H9 (cell line): Measurements from ENCODE around the gene SHMT1. TPM values are rescaled to one million over a fixed set of nuclear protein-coding genes. Genes with fewer than 3 reads are reported as not detected.

Source experiments
- DNase-seq: peaks from one replicate; pipeline ENCODE4 v3.0.0-alpha.2; 2017
- H2AFZ ChIP-seq: one replicate; pipeline ENCODE4 v1.6.1; 2013; ENCODE audit warnings: mild to moderate bottlenecking, low read length, control low read depth, moderate library complexity
- H2AK5ac ChIP-seq: 2 replicates; pipeline ENCODE4 v1.6.1; 2013; ENCODE audit warnings: low read length, control low read depth, mixed read lengths; ENCODE audit not compliant: insufficient read length
- H2BK120ac ChIP-seq: one replicate; pipeline ENCODE4 v1.6.1; 2013; ENCODE audit warnings: low read depth, mild to moderate bottlenecking, low read length, control low read depth, inconsistent platforms; ENCODE audit not compliant: poor library complexity, severe bottlenecking
- H2BK12ac ChIP-seq: 2 replicates; pipeline ENCODE4 v1.6.1; 2013; ENCODE audit warnings: low read length, control low read depth, mixed read lengths, low read depth; ENCODE audit not compliant: insufficient read length
- H2BK15ac ChIP-seq: 2 replicates; pipeline ENCODE4 v1.6.1; 2013; ENCODE audit warnings: low read depth, low read length, control low read depth
- H2BK20ac ChIP-seq: one replicate; pipeline ENCODE4 v1.6.1; 2013; ENCODE audit warnings: low read depth, mild to moderate bottlenecking, low read length, control low read depth, inconsistent platforms; ENCODE audit not compliant: poor library complexity, severe bottlenecking
- H2BK5ac ChIP-seq: 2 replicates; pipeline ENCODE4 v1.6.1; 2013; ENCODE audit warnings: low read length, control low read depth, mixed read lengths; ENCODE audit not compliant: insufficient read length
- H3K14ac ChIP-seq: 2 replicates; pipeline ENCODE4 v1.6.1; 2013; ENCODE audit warnings: low read length, control low read depth; ENCODE audit not compliant: insufficient read depth
- H3K18ac ChIP-seq: 2 replicates; pipeline ENCODE4 v1.6.1; 2013; ENCODE audit warnings: low read depth, mild to moderate bottlenecking, mixed read lengths, low read length, control low read depth; ENCODE audit not compliant: insufficient read length
- H3K23ac ChIP-seq: 2 replicates; pipeline ENCODE4 v1.6.1; 2013; ENCODE audit warnings: low read length, control low read depth, mixed read lengths, low read depth; ENCODE audit not compliant: insufficient read length
- H3K23me2 ChIP-seq: 2 replicates; pipeline ENCODE4 v1.6.1; 2013; ENCODE audit warnings: low read depth, mild to moderate bottlenecking, mixed read lengths, low read length, control low read depth; ENCODE audit not compliant: insufficient read length, poor library complexity, severe bottlenecking
- H3K27ac ChIP-seq: 2 replicates; pipeline ENCODE4 v1.5.1; 2013; ENCODE audit warnings: low read length, control low read depth, mixed read lengths, low read depth; ENCODE audit not compliant: insufficient read length
- H3K27me3 ChIP-seq: 2 replicates; pipeline ENCODE4 v1.6.1; 2013; ENCODE audit warnings: low read length, control low read depth, inconsistent platforms; ENCODE audit not compliant: insufficient read depth
- H3K4ac ChIP-seq: 2 replicates; pipeline ENCODE4 v1.6.1; 2013; ENCODE audit warnings: low read depth, mild to moderate bottlenecking, control low read depth, inconsistent platforms, low read length, moderate library complexity
- H3K4me1 ChIP-seq: 2 replicates; pipeline ENCODE4 v1.6.1; 2013; ENCODE audit warnings: low read length, control low read depth, inconsistent platforms; ENCODE audit not compliant: insufficient read depth
- H3K4me2 ChIP-seq: 2 replicates; pipeline ENCODE4 v1.6.1; 2013; ENCODE audit warnings: low read length, control low read depth, mixed read lengths; ENCODE audit not compliant: insufficient read length, insufficient read depth
- H3K56ac ChIP-seq: 2 replicates; pipeline ENCODE4 v1.6.1; 2013; ENCODE audit warnings: low read depth, mild to moderate bottlenecking, mixed read lengths, low read length, control low read depth; ENCODE audit not compliant: insufficient read length
- H3K79me1 ChIP-seq: 2 replicates; pipeline ENCODE4 v1.6.1; 2013; ENCODE audit warnings: low read depth, mild to moderate bottlenecking, moderate library complexity, low read length, control low read depth, inconsistent platforms; ENCODE audit not compliant: insufficient read depth, poor library complexity, severe bottlenecking
- H3K79me2 ChIP-seq: 2 replicates; pipeline ENCODE4 v1.6.1; 2013; ENCODE audit warnings: low read length, control low read depth, inconsistent platforms; ENCODE audit not compliant: insufficient read depth
- H3K9ac ChIP-seq: 2 replicates; pipeline ENCODE4 v1.6.1; 2013; ENCODE audit warnings: low read length, control low read depth, mixed read lengths; ENCODE audit not compliant: insufficient read length; ENCODE audit errors: extremely low read depth
- H3K9me3 ChIP-seq: one replicate; pipeline ENCODE4 v1.6.1; 2013; ENCODE audit warnings: low read depth, low read length, inconsistent platforms; ENCODE audit not compliant: control insufficient read depth
- H3T11ph ChIP-seq: one replicate; pipeline ENCODE4 v1.6.1; 2013; ENCODE audit warnings: mild to moderate bottlenecking, low read length, control low read depth, inconsistent platforms
- H4K20me1 ChIP-seq: one replicate; pipeline ENCODE4 v1.6.1; 2013; ENCODE audit not compliant: control insufficient read depth, insufficient read length, insufficient read depth
- H4K5ac ChIP-seq: 2 replicates; pipeline ENCODE4 v1.6.1; 2013; ENCODE audit warnings: low read depth, mild to moderate bottlenecking, mixed read lengths, low read length, control low read depth; ENCODE audit not compliant: insufficient read length
- H4K8ac ChIP-seq: replicated peaks from 2 replicates; pipeline ENCODE4 v1.6.1; 2013; ENCODE audit warnings: low read length, control low read depth, mixed read lengths, low read depth; ENCODE audit not compliant: insufficient read length
- H4K91ac ChIP-seq: 2 replicates; pipeline ENCODE4 v1.6.1; 2013; ENCODE audit warnings: low read depth, mild to moderate bottlenecking, moderate library complexity, mixed read lengths, low read length, control low read depth; ENCODE audit not compliant: insufficient read length
- H3K27ac Mint-ChIP-seq, 3 experiments: 2 replicates in 2 of 3; 3 replicates in 1 of 3; pipeline ENCODE4 v1.8.0; 2020 to 2021; ENCODE audit warnings: mixed read lengths in 3 of 3, mild to moderate bottlenecking in 1 of 3, moderate library complexity in 1 of 3
- H3K27me3 Mint-ChIP-seq: 2 replicates; pipeline ENCODE4 v1.8.0; 2021; ENCODE audit warnings: low read depth, mild to moderate bottlenecking, moderate library complexity, mixed read lengths
- H3K36me3 Mint-ChIP-seq, 3 experiments: 2 replicates in 2 of 3; 3 replicates in 1 of 3; pipeline ENCODE4 v1.8.0; 2020 to 2021; ENCODE audit warnings: low read depth in 3 of 3, mixed read lengths in 3 of 3; ENCODE audit not compliant: insufficient read depth in 1 of 3
- H3K4me1 Mint-ChIP-seq, 2 experiments: 2 replicates each; pipeline ENCODE4 v1.8.0; 2020; ENCODE audit warnings: mixed read lengths in 2 of 2
- H3K4me3 Mint-ChIP-seq, 2 experiments: 2 replicates in 1 of 2; 3 replicates in 1 of 2; pipeline ENCODE4 v1.8.0; 2020 to 2021; ENCODE audit warnings: mild to moderate bottlenecking in 2 of 2, mixed read lengths in 2 of 2, moderate library complexity in 1 of 2
- H3K9me3 Mint-ChIP-seq, 2 experiments: 2 replicates in 1 of 2; 3 replicates in 1 of 2; pipeline ENCODE4 v1.8.0; 2020; ENCODE audit warnings: mild to moderate bottlenecking in 2 of 2, mixed read lengths in 2 of 2, moderate library complexity in 1 of 2
- WGBS: extraction: QIAGEN DNeasy Blood & Tissue Kit; methylation state at CpG from one replicate; pipeline ENCODE4 v1.1.7; 2013; ENCODE audit warnings: missing lambda C conversion rate, low lambda C conversion rate, mixed read lengths; ENCODE audit not compliant: insufficient read length; ENCODE audit errors: extremely low coverage; 5-methylcytosine and 5-hydroxymethylcytosine counted together
- total RNA-seq: library from RNA; stranded (reverse); gene quantifications from 2 replicates; pipeline ENCODE4 v1.2.1, GENCODE V29; 2021
- TF ChIP-seq, protein P1 (sequence below): fragments of 200-600 bp; sonication (generic); conservative IDR thresholded peaks from 3 replicates; pipeline ENCODE4 v1.8.0; 2021; ENCODE audit warnings: antibody characterized with exemption, mild to moderate bottlenecking

SHMT1 gene
- total RNA-seq, 1 experiment from 2014 or later: 42.8 TPM

DNA sequence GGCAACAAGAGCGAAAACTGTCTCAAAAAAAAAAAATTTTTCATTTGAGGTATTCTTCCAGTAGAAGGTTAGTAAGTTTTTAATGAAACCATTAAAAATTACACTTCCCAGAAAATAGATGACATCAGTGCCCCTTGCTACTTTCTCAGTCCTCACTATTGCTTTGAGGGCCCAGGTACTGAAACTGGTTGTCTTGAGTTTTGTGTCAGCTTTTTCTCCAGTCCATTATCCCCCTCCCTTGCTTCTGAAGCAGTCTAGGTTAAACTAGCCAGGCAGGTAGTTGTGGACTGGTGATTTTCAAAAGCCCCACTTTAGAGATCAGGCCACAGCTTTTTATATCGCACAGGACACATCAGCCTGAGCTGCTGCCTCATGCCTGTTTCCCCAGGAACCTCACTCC lies 37.3 kb downstream of the SHMT1 start:
- no peak overlapping the region for H4K8ac ChIP-seq
- H3K4me3 Mint-ChIP-seq: no peak overlapping the region
- H3K4me1 ChIP-seq: no peaks in the 10 kb centered on the region
- H4K91ac ChIP-seq: no peak overlapping the region
- no peaks in the 10 kb centered on the region for H3K27me3 ChIP-seq
- no peak overlapping the region for H4K5ac ChIP-seq
- no peak overlapping the region for H2AFZ ChIP-seq
- H4K20me1 ChIP-seq: no peaks in the 10 kb centered on the region
- H2BK5ac ChIP-seq: no peak overlapping the region
- no peak overlapping the region for H3K27ac ChIP-seq
- H3K56ac ChIP-seq: no peak overlapping the region
- H2BK20ac ChIP-seq: no peak overlapping the region
- TF ChIP-seq, protein P1, sequence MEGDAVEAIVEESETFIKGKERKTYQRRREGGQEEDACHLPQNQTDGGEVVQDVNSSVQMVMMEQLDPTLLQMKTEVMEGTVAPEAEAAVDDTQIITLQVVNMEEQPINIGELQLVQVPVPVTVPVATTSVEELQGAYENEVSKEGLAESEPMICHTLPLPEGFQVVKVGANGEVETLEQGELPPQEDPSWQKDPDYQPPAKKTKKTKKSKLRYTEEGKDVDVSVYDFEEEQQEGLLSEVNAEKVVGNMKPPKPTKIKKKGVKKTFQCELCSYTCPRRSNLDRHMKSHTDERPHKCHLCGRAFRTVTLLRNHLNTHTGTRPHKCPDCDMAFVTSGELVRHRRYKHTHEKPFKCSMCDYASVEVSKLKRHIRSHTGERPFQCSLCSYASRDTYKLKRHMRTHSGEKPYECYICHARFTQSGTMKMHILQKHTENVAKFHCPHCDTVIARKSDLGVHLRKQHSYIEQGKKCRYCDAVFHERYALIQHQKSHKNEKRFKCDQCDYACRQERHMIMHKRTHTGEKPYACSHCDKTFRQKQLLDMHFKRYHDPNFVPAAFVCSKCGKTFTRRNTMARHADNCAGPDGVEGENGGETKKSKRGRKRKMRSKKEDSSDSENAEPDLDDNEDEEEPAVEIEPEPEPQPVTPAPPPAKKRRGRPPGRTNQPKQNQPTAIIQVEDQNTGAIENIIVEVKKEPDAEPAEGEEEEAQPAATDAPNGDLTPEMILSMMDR: no peak
- H3K79me2 ChIP-seq: no peaks in the 10 kb centered on the region
- H3K18ac ChIP-seq: no peak overlapping the region
- no peak overlapping the region for H3K9ac ChIP-seq
- no peak overlapping the region for H3K23ac ChIP-seq
- no peak overlapping the region for H2BK15ac ChIP-seq
- no peaks in the 10 kb centered on the region for H3K4me1 Mint-ChIP-seq
- H3K9me3 Mint-ChIP-seq: no peaks in the 10 kb centered on the region
- no peak overlapping the region for H3K27ac Mint-ChIP-seq
- no peak for DNase-seq
- no peaks in the 10 kb centered on the region for H3K9me3 ChIP-seq
- H3K14ac ChIP-seq: no peak overlapping the region
- H3K36me3 Mint-ChIP-seq: peaks cover 26 to 72% (median 47%) of the 10 kb centered on the region in 3 experiments
- H2BK120ac ChIP-seq: no peak overlapping the region
- no peak overlapping the region for H3K4ac ChIP-seq
- H3K79me1 ChIP-seq: no peaks in the 10 kb centered on the region
- H2BK12ac ChIP-seq: no peak overlapping the region
- H3K27me3 Mint-ChIP-seq: peaks cover 1% of the 10 kb centered on the region; the same call in 1 of the 2 replicates
- H2AK5ac ChIP-seq: no peak overlapping the region
- no peak overlapping the region for H3K4me2 ChIP-seq
- H3T11ph ChIP-seq: no peak overlapping the region
- WGBS: no CpG with 5 or more reads among the region's 2 CpGs
- no peaks in the 10 kb centered on the region for H3K23me2 ChIP-seq
